Hepatocyte (in vitro differentiated cells): ENCODE results near the gene NFKB1. TPM values are rescaled to one million over a fixed set of nuclear protein-coding genes. Genes with fewer than 3 reads are reported as not detected.

Source experiments
- DNase-seq: peaks from one replicate; pipeline ENCODE4 v3.0.0-alpha.2; 2016; ENCODE audit warnings: low spot score
- H2AFZ ChIP-seq: fragments of 200-600 bp; sonication (generic); 2 replicates; pipeline ENCODE4 v1.6.0; 2016; ENCODE audit warnings: antibody characterized with exemption, mild to moderate bottlenecking
- H3K27ac ChIP-seq: fragments of 200-600 bp; sonication (generic); 2 replicates; pipeline ENCODE4 v1.5.1; 2016; ENCODE audit warnings: mild to moderate bottlenecking
- H3K27me3 ChIP-seq: fragments of 200-600 bp; sonication (generic); 2 replicates; pipeline ENCODE4 v1.6.1; 2016
- H3K36me3 ChIP-seq: fragments of 200-600 bp; sonication (generic); replicated peaks from 2 replicates; pipeline ENCODE4 v1.5.1; 2016; ENCODE audit warnings: low read depth; ENCODE audit not compliant: insufficient read depth
- H3K4me1 ChIP-seq: fragments of 200-600 bp; sonication (generic); 2 replicates; pipeline ENCODE4 v1.5.1; 2016; ENCODE audit warnings: mild to moderate bottlenecking, moderate library complexity; ENCODE audit not compliant: insufficient read depth
- H3K4me2 ChIP-seq: fragments of 200-600 bp; sonication (generic); 2 replicates; pipeline ENCODE4 v1.6.0; 2016
- H3K4me3 ChIP-seq: fragments of 200-600 bp; sonication (generic); 2 replicates; pipeline ENCODE4 v1.5.1; 2016; ENCODE audit warnings: mild to moderate bottlenecking
- H3K79me2 ChIP-seq: fragments of 200-600 bp; sonication (generic); 2 replicates; pipeline ENCODE4 v1.6.0; 2017; ENCODE audit warnings: mild to moderate bottlenecking
- H3K9me2 ChIP-seq: fragments of 200-600 bp; sonication (generic); replicated peaks from 2 replicates; pipeline ENCODE4 v1.6.0; 2017; ENCODE audit warnings: mild to moderate bottlenecking; ENCODE audit not compliant: insufficient read depth
- H3K9me3 ChIP-seq: fragments of 200-600 bp; sonication (generic); 2 replicates; pipeline ENCODE4 v1.5.1; 2016; ENCODE audit warnings: low read depth, mild to moderate bottlenecking
- H4K20me1 ChIP-seq: fragments of 200-600 bp; sonication (generic); 2 replicates; pipeline ENCODE4 v1.6.0; 2016; ENCODE audit warnings: mild to moderate bottlenecking; ENCODE audit not compliant: insufficient read depth, poor library complexity, severe bottlenecking
- CTCF ChIP-seq: fragments of 200-600 bp; sonication (generic); IDR thresholded peaks from 2 replicates; pipeline ENCODE4 v1.5.1; 2016; ENCODE audit warnings: antibody characterized with exemption, mild to moderate bottlenecking; ENCODE audit not compliant: poor library complexity
- EZH2 ChIP-seq: fragments of 200-600 bp; sonication (generic); IDR thresholded peaks from 2 replicates; pipeline ENCODE4 v1.6.1; 2016; ENCODE audit warnings: antibody characterized with exemption, mild to moderate bottlenecking, borderline replicate concordance
- EZH2phosphoT487 ChIP-seq: fragments of 200-600 bp; sonication (generic); IDR thresholded peaks from one replicate; pipeline ENCODE4 v1.6.1; 2018; ENCODE audit warnings: antibody characterized with exemption, mild to moderate bottlenecking, low read depth, moderate library complexity; ENCODE audit not compliant: unreplicated experiment, severe bottlenecking
- WGBS: methylation state at CpG from one replicate; pipeline ENCODE4 v1.1.6; 2016; ENCODE audit warnings: low lambda C conversion rate; ENCODE audit errors: missing lambda C conversion rate; 5-methylcytosine and 5-hydroxymethylcytosine counted together
- polyA plus RNA-seq: library from polyadenylated mRNA; unstranded; fragments of >200 nt; fragmentation: Nextera tagmentation; extraction: Ambion mirVana; gene quantifications from 2 replicates; pipeline ENCODE4 v1.2.1, GENCODE V29; 2016
- total RNA-seq: library from RNA; depleted of rRNA; stranded (reverse); fragments of >200 nt; gene quantifications from 2 replicates; pipeline ENCODE4 v1.2.3, GENCODE V29; 2014

Gene NFKB1
- total and polyA plus RNA-seq, 2 experiments from 2014 or later = 21.1 to 22.8 TPM

- Histone ChIP-seq H3K4me2 (no peak overlapping the region), H3K4me1 (peaks cover 12% of the 10 kb centered on the region), H3K27ac (no peak overlapping the region), H3K4me3 (no peak overlapping the region), H3K9me2 (no peaks in the 10 kb centered on the region), H3K36me3 (no peaks in the 10 kb centered on the region), H4K20me1 (no peaks in the 10 kb centered on the region), H3K9me3 (no peaks in the 10 kb centered on the region), H3K79me2 (no peaks in the 10 kb centered on the region), H3K27me3 (no peaks in the 10 kb centered on the region), H2AFZ (no peak overlapping the region)
- WGBS = 64% methylated on average over 1 of the region's 1 CpG
- TF ChIP-seq CTCF (no peak), EZH2 (no peak), EZH2phosphoT487 (no peak)
- DNase-seq = no peak
Measured at GRCh38 chr4:102552781-102553180, 51.6 kb downstream of the NFKB1 start.

- Histone ChIP-seq H3K4me3 (no peak overlapping the region), H3K79me2 (peaks cover 2% of the 10 kb centered on the region), H2AFZ (no peak overlapping the region), H3K27me3 (no peaks in the 10 kb centered on the region), H3K4me2 (no peak overlapping the region), H3K36me3 (no peaks in the 10 kb centered on the region), H4K20me1 (no peaks in the 10 kb centered on the region), H3K4me1 (peaks cover 12% of the 10 kb centered on the region), H3K27ac (no peak overlapping the region), H3K9me3 (no peaks in the 10 kb centered on the region), H3K9me2 (no peaks in the 10 kb centered on the region)
- 96% methylated on average over 1 of the region's 1 CpG for WGBS
- TF ChIP-seq EZH2 (no peak), EZH2phosphoT487 (no peak), CTCF (no peak)
- DNase-seq = no peak
Measured at GRCh38 chr4:102553982-102554381, 52.8 kb downstream of the NFKB1 start.

GRCh38 chr4:102554482-102554881 is 53.3 kb downstream of the NFKB1 start:
- H3K4me3 ChIP-seq = no peak overlapping the region
- no peak for DNase-seq
- no peaks in the 10 kb centered on the region for H3K9me2 ChIP-seq
- WGBS = 80% methylated on average over 5 of the region's 5 CpGs
- H3K4me2 ChIP-seq = no peak overlapping the region
- TF ChIP-seq CTCF (no peak), EZH2 (no peak), EZH2phosphoT487 (no peak)
- peaks cover 2% of the 10 kb centered on the region for H3K79me2 ChIP-seq
- H3K36me3 ChIP-seq = no peaks in the 10 kb centered on the region
- no peaks in the 10 kb centered on the region for H4K20me1 ChIP-seq
- H3K4me1 ChIP-seq = peaks cover 12% of the 10 kb centered on the region
- no peak overlapping the region for H3K27ac ChIP-seq
- H3K9me3 ChIP-seq = no peaks in the 10 kb centered on the region
- H2AFZ ChIP-seq = no peak overlapping the region
- H3K27me3 ChIP-seq = no peaks in the 10 kb centered on the region

- H3K4me2 ChIP-seq = no peak overlapping the region
- TF ChIP-seq EZH2phosphoT487 = no peak
- H3K27ac ChIP-seq = no peak overlapping the region
- DNase-seq = no peak
- H4K20me1 ChIP-seq = no peaks in the 10 kb centered on the region
- peaks cover 12% of the 10 kb centered on the region for H3K4me1 ChIP-seq
- H3K36me3 ChIP-seq = no peaks in the 10 kb centered on the region
- H3K9me2 ChIP-seq = no peaks in the 10 kb centered on the region
- H2AFZ ChIP-seq = no peak overlapping the region
- H3K9me3 ChIP-seq = no peaks in the 10 kb centered on the region
- H3K4me3 ChIP-seq = no peak overlapping the region
- peaks cover 2% of the 10 kb centered on the region for H3K79me2 ChIP-seq
- H3K27me3 ChIP-seq = no peaks in the 10 kb centered on the region
Measured at GRCh38 chr4:102554992-102555391, 53.8 kb downstream of the NFKB1 start.
